HEK293T (cell line): ENCODE data around the gene FMOD.

Source experiments
- BHLHE40 ChIP-seq: fragments of 450-650 bp; IDR thresholded peaks from 2 replicates; pipeline ENCODE4 v1.6.1; 2016; ENCODE audit warnings: mild to moderate bottlenecking, moderate library complexity, borderline replicate concordance
- FOXK2 ChIP-seq: fragments of 450-650 bp; IDR thresholded peaks from 2 replicates; pipeline ENCODE4 v1.6.1; 2016; ENCODE audit warnings: mild to moderate bottlenecking
- HDGF ChIP-seq: fragments of 450-650 bp; IDR thresholded peaks from 2 replicates; pipeline ENCODE4 v1.6.1; 2017; ENCODE audit warnings: antibody characterized with exemption, borderline replicate concordance

DNA sequence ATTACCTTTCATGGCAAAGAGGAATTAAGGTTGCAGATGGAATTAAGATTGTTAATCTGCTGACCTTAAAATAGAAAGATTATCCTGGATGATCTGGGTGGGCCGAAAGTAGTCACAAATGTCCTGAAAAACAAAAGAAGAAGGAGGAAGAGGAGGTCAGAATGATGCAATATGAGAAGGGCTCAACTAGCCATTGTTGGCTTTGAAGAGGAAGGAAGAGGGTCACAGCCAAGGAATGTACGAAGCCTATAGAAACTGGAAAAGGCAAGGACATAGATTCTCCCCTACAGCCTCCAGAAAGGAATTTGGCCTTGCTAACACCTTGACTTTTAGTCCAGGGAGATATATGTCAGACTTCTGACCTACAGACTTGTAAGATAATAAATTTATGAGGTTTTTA, 39.4 kb upstream of the FMOD start:
- TF ChIP-seq FOXK2 (no peak), BHLHE40 (no peak), HDGF (no peak)
